Hepatocyte (in vitro differentiated cells): ENCODE measurements around the gene FAT1. TPM values are rescaled to one million over a fixed set of nuclear protein-coding genes. Genes with fewer than 3 reads are reported as not detected.

Experiments
- DNase-seq: peaks from one replicate; pipeline ENCODE4 v3.0.0-alpha.2; 2016; ENCODE audit warnings: low spot score
- H2AFZ ChIP-seq: fragments of 200-600 bp; sonication (generic); 2 replicates; pipeline ENCODE4 v1.6.0; 2016; ENCODE audit warnings: antibody characterized with exemption, mild to moderate bottlenecking
- H3K27ac ChIP-seq: fragments of 200-600 bp; sonication (generic); 2 replicates; pipeline ENCODE4 v1.5.1; 2016; ENCODE audit warnings: mild to moderate bottlenecking
- H3K27me3 ChIP-seq: fragments of 200-600 bp; sonication (generic); 2 replicates; pipeline ENCODE4 v1.6.1; 2016
- H3K36me3 ChIP-seq: fragments of 200-600 bp; sonication (generic); replicated peaks from 2 replicates; pipeline ENCODE4 v1.5.1; 2016; ENCODE audit warnings: low read depth; ENCODE audit not compliant: insufficient read depth
- H3K4me1 ChIP-seq: fragments of 200-600 bp; sonication (generic); 2 replicates; pipeline ENCODE4 v1.5.1; 2016; ENCODE audit warnings: mild to moderate bottlenecking, moderate library complexity; ENCODE audit not compliant: insufficient read depth
- H3K4me2 ChIP-seq: fragments of 200-600 bp; sonication (generic); 2 replicates; pipeline ENCODE4 v1.6.0; 2016
- H3K4me3 ChIP-seq: fragments of 200-600 bp; sonication (generic); 2 replicates; pipeline ENCODE4 v1.5.1; 2016; ENCODE audit warnings: mild to moderate bottlenecking
- H3K79me2 ChIP-seq: fragments of 200-600 bp; sonication (generic); 2 replicates; pipeline ENCODE4 v1.6.0; 2017; ENCODE audit warnings: mild to moderate bottlenecking
- H3K9me2 ChIP-seq: fragments of 200-600 bp; sonication (generic); replicated peaks from 2 replicates; pipeline ENCODE4 v1.6.0; 2017; ENCODE audit warnings: mild to moderate bottlenecking; ENCODE audit not compliant: insufficient read depth
- H3K9me3 ChIP-seq: fragments of 200-600 bp; sonication (generic); 2 replicates; pipeline ENCODE4 v1.5.1; 2016; ENCODE audit warnings: low read depth, mild to moderate bottlenecking
- H4K20me1 ChIP-seq: fragments of 200-600 bp; sonication (generic); 2 replicates; pipeline ENCODE4 v1.6.0; 2016; ENCODE audit warnings: mild to moderate bottlenecking; ENCODE audit not compliant: insufficient read depth, poor library complexity, severe bottlenecking
- EZH2 ChIP-seq: fragments of 200-600 bp; sonication (generic); IDR thresholded peaks from 2 replicates; pipeline ENCODE4 v1.6.1; 2016; ENCODE audit warnings: antibody characterized with exemption, mild to moderate bottlenecking, borderline replicate concordance
- EZH2phosphoT487 ChIP-seq: fragments of 200-600 bp; sonication (generic); IDR thresholded peaks from one replicate; pipeline ENCODE4 v1.6.1; 2018; ENCODE audit warnings: antibody characterized with exemption, mild to moderate bottlenecking, low read depth, moderate library complexity; ENCODE audit not compliant: unreplicated experiment, severe bottlenecking
- WGBS: methylation state at CpG from one replicate; pipeline ENCODE4 v1.1.6; 2016; ENCODE audit warnings: low lambda C conversion rate; ENCODE audit errors: missing lambda C conversion rate; 5-methylcytosine and 5-hydroxymethylcytosine counted together
- polyA plus RNA-seq: library from polyadenylated mRNA; unstranded; fragments of >200 nt; fragmentation: Nextera tagmentation; extraction: Ambion mirVana; gene quantifications from 2 replicates; pipeline ENCODE4 v1.2.1, GENCODE V29; 2016
- total RNA-seq: library from RNA; depleted of rRNA; stranded (reverse); fragments of >200 nt; gene quantifications from 2 replicates; pipeline ENCODE4 v1.2.3, GENCODE V29; 2014
- TF ChIP-seq, protein P1 (sequence below): fragments of 200-600 bp; sonication (generic); IDR thresholded peaks from 2 replicates; pipeline ENCODE4 v1.5.1; 2016; ENCODE audit warnings: antibody characterized with exemption, mild to moderate bottlenecking; ENCODE audit not compliant: poor library complexity

Gene FAT1
- total and polyA plus RNA-seq, 2 experiments from 2014 or later: 33.9 to 168 TPM

DNA sequence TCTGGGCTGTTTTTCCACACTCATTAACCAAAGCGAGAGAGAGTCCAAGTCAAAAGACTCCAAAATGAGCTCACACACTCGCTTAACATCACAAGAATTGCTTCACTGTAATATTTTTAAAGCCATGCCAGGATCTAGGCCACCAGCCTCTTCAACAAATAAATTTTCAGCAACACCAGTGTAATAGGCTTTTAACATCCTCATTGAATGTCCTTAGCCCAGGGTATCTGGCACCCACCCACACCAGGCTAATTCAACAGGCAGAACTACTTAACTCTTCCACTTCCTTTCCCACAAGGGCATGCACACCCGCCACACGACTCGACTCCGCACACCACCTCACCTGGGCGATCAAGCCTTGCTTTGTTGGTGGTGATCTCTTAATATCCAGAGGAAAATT, 34.2 kb downstream of the FAT1 start:
- peaks cover 45% of the 10 kb centered on the region for H4K20me1 ChIP-seq
- WGBS: 73% methylated on average over 7 of the region's 7 CpGs
- no peaks in the 10 kb centered on the region for H3K36me3 ChIP-seq
- H3K4me2 ChIP-seq: no peak overlapping the region
- H3K4me3 ChIP-seq: no peak overlapping the region
- no peak for TF ChIP-seq EZH2
- TF ChIP-seq EZH2phosphoT487: no peak
- TF ChIP-seq, protein P1, sequence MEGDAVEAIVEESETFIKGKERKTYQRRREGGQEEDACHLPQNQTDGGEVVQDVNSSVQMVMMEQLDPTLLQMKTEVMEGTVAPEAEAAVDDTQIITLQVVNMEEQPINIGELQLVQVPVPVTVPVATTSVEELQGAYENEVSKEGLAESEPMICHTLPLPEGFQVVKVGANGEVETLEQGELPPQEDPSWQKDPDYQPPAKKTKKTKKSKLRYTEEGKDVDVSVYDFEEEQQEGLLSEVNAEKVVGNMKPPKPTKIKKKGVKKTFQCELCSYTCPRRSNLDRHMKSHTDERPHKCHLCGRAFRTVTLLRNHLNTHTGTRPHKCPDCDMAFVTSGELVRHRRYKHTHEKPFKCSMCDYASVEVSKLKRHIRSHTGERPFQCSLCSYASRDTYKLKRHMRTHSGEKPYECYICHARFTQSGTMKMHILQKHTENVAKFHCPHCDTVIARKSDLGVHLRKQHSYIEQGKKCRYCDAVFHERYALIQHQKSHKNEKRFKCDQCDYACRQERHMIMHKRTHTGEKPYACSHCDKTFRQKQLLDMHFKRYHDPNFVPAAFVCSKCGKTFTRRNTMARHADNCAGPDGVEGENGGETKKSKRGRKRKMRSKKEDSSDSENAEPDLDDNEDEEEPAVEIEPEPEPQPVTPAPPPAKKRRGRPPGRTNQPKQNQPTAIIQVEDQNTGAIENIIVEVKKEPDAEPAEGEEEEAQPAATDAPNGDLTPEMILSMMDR: no peak
- no peak for DNase-seq
- no peak overlapping the region for H3K27ac ChIP-seq
- no peaks in the 10 kb centered on the region for H3K27me3 ChIP-seq
- H3K79me2 ChIP-seq: peaks cover 79% of the 10 kb centered on the region
- peaks cover 31% of the 10 kb centered on the region for H3K4me1 ChIP-seq
- no peaks in the 10 kb centered on the region for H3K9me2 ChIP-seq
- no peaks in the 10 kb centered on the region for H3K9me3 ChIP-seq
- H2AFZ ChIP-seq: no peak overlapping the region

DNA sequence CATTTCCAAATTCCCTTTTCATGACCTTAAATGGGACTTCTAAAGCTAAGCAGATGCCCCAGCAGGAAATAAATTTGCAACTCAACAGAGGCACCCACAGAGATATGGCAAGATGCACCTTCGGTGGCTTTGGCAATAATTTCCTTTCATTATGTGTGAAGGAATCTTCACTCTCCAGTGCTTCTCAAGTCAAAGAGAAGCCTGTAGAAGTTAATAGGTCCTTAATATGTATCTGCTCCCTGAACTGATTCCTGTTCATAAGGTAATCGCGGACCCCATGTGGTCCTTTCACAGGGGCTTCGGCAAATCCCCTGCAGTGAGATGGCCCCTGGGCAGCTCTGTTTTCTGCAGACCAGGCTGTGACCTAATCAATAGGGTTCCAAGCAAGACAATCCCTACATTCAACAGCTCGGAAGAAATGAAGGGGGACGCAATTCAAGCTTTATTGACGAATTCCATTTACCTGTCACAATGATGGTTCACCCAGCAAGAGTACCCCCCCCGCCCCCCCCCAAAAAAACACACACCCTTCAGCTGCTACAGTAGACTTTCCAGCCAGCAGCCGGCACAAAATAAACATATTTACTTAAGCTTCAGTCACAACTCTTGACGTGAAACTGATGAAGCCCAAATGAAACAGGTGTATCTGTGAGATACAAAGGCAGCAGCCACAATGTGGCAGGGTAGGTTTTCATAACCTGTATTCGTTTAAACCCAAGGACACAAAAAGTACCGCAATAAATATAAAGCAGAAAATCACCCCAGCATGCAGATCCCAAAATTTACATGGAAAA, 35.3 kb downstream of the FAT1 start:
- Histone ChIP-seq H4K20me1 (peaks cover 46% of the 10 kb centered on the region), H3K27ac (no peak overlapping the region), H3K79me2 (peaks cover 79% of the 10 kb centered on the region), H3K4me3 (no peak overlapping the region), H3K9me3 (no peaks in the 10 kb centered on the region), H3K9me2 (no peaks in the 10 kb centered on the region), H3K4me2 (peak overlapping the region; percentile 29), H3K4me1 (peaks cover 37% of the 10 kb centered on the region), H2AFZ (no peak overlapping the region), H3K27me3 (no peaks in the 10 kb centered on the region), H3K36me3 (no peaks in the 10 kb centered on the region)
- TF ChIP-seq EZH2phosphoT487 (no peak), EZH2 (no peak)
- TF ChIP-seq, protein P1: no peak
- WGBS: 54% methylated on average over 11 of the region's 12 CpGs
- DNase-seq: no peak

DNA sequence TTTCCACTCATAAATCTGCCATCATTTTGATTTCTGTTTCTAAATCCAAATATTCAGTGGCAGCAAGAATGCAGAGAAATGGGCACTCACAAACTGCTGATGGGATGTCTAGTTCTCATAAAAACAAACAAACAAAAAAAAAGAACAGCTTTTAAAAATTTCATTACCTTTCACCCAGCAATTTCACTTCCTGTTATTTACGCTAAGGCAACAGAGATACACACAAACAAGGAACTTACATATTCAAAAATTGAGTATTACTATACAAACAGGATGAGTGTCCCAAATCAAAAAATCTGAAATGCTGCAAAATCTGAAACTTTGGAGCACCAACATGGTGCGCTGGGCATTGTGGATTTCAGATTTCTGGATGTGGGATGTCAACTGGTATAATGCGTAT, 36.4 kb downstream of the FAT1 start:
- Histone ChIP-seq H3K4me2 (no peak overlapping the region), H3K27ac (no peak overlapping the region), H3K27me3 (no peaks in the 10 kb centered on the region), H3K4me3 (no peak overlapping the region), H4K20me1 (peaks cover 41% of the 10 kb centered on the region), H3K9me3 (no peaks in the 10 kb centered on the region), H3K4me1 (peaks cover 37% of the 10 kb centered on the region), H3K9me2 (no peaks in the 10 kb centered on the region), H3K36me3 (no peaks in the 10 kb centered on the region), H2AFZ (no peak overlapping the region), H3K79me2 (peaks cover 80% of the 10 kb centered on the region)
- TF ChIP-seq, protein P1: no peak
- TF ChIP-seq EZH2phosphoT487: no peak
- no peak for TF ChIP-seq EZH2
- no peak for DNase-seq
- WGBS: 94% methylated on average over 3 of the region's 3 CpGs
